ENCODE data around the gene HOXA2.

HOXA2 gene

GRCh38 chr7:27124902-27125689 lies 22.6 kb upstream of the HOXA2 start:
- no peak for DNase-seq

GRCh38 chr7:27124096-27124901 lies 21.8 kb upstream of the HOXA2 start:
- no peak for DNase-seq

- DNase-seq = no peak
Observed at GRCh38 chr7:27123477-27124053, 21.1 kb upstream of the HOXA2 start.

GRCh38 chr7:27123007-27123476 lies 20.6 kb upstream of the HOXA2 start:
- DNase-seq = no peak

GRCh38 chr7:27122077-27122910 lies 19.8 kb upstream of the HOXA2 start:
- no peak for DNase-seq

- DNase-seq = no peak
Observed at GRCh38 chr7:27121684-27122076, 19.2 kb upstream of the HOXA2 start.

GRCh38 chr7:27119412-27119911 lies 17.0 kb upstream of the HOXA2 start:
- no peak for DNase-seq

- DNase-seq = no peak
Observed at GRCh38 chr7:27118580-27118979, 16.1 kb upstream of the HOXA2 start.

- no peak for DNase-seq
Observed at GRCh38 chr7:27117887-27118491, 15.5 kb upstream of the HOXA2 start.

GRCh38 chr7:27116962-27117886 lies 14.7 kb upstream of the HOXA2 start:
- no peak for DNase-seq

GRCh38 chr7:27116031-27116961 lies 13.8 kb upstream of the HOXA2 start:
- DNase-seq = no peak

GRCh38 chr7:27115221-27116026 lies 12.9 kb upstream of the HOXA2 start:
- DNase-seq = no peak

- DNase-seq = no peak
Observed at GRCh38 chr7:27114881-27115220, 12.4 kb upstream of the HOXA2 start.

GRCh38 chr7:27113991-27114769 lies 11.7 kb upstream of the HOXA2 start:
- no peak for DNase-seq

GRCh38 chr7:27112955-27113949 lies 10.8 kb upstream of the HOXA2 start:
- DNase-seq = no peak

GRCh38 chr7:27112361-27112760 lies 9.9 kb upstream of the HOXA2 start:
- no peak for DNase-seq

GRCh38 chr7:27111751-27112277 lies 9.3 kb upstream of the HOXA2 start:
- no peak for DNase-seq

All from activated CD4-positive, alpha-beta T cell treated with anti-CD3 and anti-CD28 coated beads, Interleukin-10, Interleukin-2, amounts not matched to agents 100 ng/mL and 50 ng/mL, durations not matched to agents 16 hours and 8 hours (primary cell).